K562 (cell line): ENCODE data around the gene YLPM1. TPM values are rescaled to one million over a fixed set of nuclear protein-coding genes. Genes with fewer than 3 reads are reported as not detected.

Experiments used
- BCOR ChIP-seq: fragments of 450-650 bp; IDR thresholded peaks from 2 replicates; pipeline ENCODE4 v1.6.1; 2016
- CXXC5 ChIP-seq: fragments of 250-450 bp; sonication (Bioruptor Pico); IDR thresholded peaks from 2 replicates; pipeline ENCODE4 v1.8.0; 2022; ENCODE audit warnings: inconsistent platforms, mild to moderate bottlenecking, moderate library complexity
- NELFE ChIP-seq: IDR thresholded peaks from 2 replicates; pipeline ENCODE4 v1.6.1; 2011; ENCODE audit warnings: mild to moderate bottlenecking; ENCODE audit not compliant: insufficient read depth, insufficient read length
- NEUROD1 ChIP-seq: fragments of 150-350 bp; IDR thresholded peaks from 2 replicates; pipeline ENCODE4 v1.6.1; 2014; ENCODE audit warnings: borderline replicate concordance, low read length, low read depth; ENCODE audit not compliant: partially characterized antibody
- PHB2 ChIP-seq: fragments of 450-650 bp; IDR thresholded peaks from 2 replicates; pipeline ENCODE4 v1.6.1; 2017; ENCODE audit warnings: low read depth
- PKNOX1 ChIP-seq: fragments of 450-650 bp; IDR thresholded peaks from 2 replicates; pipeline ENCODE4 v1.6.1; 2016
- PRDM10 ChIP-seq: fragments of 450-650 bp; IDR thresholded peaks from 2 replicates; pipeline ENCODE4 v1.6.1; 2018; ENCODE audit not compliant: partially characterized antibody
- ZNF740 ChIP-seq, 3 experiments: fragments of 200-800 bp in 1 of 3; sonication (Bioruptor generic) in 1 of 3; sonication (generic) in 1 of 3; formaldehyde crosslinking in 1 of 3; IDR thresholded peaks; 2 replicates each; pipeline versions ENCODE4 v1.6.1 to v1.8.0; 2016 to 2022; ENCODE audit warnings: mild to moderate bottlenecking in 2 of 3, missing compliant biosample characterization in 2 of 3, missing genetic modification characterization in 2 of 3, missing genetic modification reagents in 1 of 3
- polyA plus RNA-seq, 8 experiments: library from polyadenylated mRNA; depleted of rRNA in 4 of 8; stranded (reverse) in 5 of 8; unstranded in 3 of 8; fragments of >200 nt; fragmentation: Nextera tagmentation in 2 of 8; fragmentation: Illumina TruSeq in 1 of 8; extraction: Ambion mirVana in 2 of 8; extraction: Trizol in 1 of 8; gene quantifications; 2 replicates each; pipeline versions ENCODE4 v1.2.1 to v1.2.3, GENCODE V29; 2011 to 2014; ENCODE audit warnings: inconsistent platforms in 1 of 8, missing spikeins in 1 of 8
- total RNA-seq, 7 experiments: library from RNA; depleted of rRNA in 6 of 7; stranded (reverse); fragments of >200 nt in 6 of 7; fragmentation: Illumina TruSeq in 2 of 7; extraction: Trizol in 2 of 7; gene quantifications; 2 replicates each; pipeline versions ENCODE4 v1.2.1 to v1.2.3, GENCODE V29; 2011 to 2021; ENCODE audit warnings: low replicate concordance in 1 of 7
- TF ChIP-seq, protein P1 (sequence below), 2 experiments: fragments of 450-650 bp; formaldehyde crosslinking in 1 of 2; IDR thresholded peaks; 2 replicates each; pipeline versions ENCODE4 v1.4.0 to v1.6.1; 2014 to 2020; ENCODE audit warnings: mild to moderate bottlenecking in 2 of 2, borderline replicate concordance in 1 of 2, low read depth in 1 of 2
- TF ChIP-seq, protein P2 (sequence below): fragments of 450-650 bp; IDR thresholded peaks from 2 replicates; pipeline ENCODE4 v1.6.1; 2016; ENCODE audit warnings: missing biosample characterization, missing genetic modification characterization

Gene YLPM1
- total and polyA plus RNA-seq, 9 of the 15 experiments (the other 6 are each of a cell fraction or from before 2014, with no cell fraction given): 7.2 to 32.7 (median 14.6) TPM

DNA sequence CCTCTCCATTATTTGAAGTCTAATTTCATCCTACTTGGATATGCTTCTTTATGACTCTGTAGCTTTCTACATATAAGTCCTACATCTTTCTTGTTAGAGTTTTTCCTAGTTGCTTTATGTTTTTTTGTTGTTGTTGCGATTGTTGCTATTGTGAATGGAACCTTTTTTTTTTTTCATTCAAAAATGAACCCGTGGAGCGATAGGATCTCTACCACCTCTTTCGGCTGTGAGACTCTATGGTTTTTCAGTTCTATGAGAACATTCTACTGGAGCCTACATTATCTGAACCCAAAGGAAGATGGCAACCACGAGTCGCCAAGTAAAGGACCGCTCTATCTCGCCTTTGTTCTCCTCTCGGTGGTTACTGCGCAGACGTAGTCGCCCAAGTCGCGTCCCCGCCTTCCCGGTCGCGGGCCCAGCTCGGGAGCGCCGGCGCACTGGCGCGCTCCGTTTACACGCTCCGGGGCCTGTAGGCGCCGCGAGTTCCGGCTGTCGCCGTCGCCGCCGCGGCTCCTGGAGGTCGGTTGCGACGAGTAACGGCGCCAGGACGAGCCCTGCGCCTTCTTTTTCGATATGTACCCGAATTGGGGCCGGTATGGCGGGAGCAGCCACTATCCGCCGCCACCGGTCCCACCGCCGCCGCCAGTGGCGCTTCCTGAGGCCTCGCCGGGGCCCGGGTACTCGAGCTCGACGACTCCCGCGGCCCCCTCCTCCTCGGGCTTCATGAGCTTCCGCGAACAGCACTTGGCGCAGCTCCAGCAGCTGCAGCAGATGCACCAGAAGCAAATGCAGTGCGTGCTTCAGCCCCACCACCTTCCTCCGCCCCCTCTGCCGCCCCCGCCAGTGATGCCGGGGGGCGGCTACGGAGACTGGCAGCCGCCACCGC is at the start of gene YLPM1 (continued):
- TF ChIP-seq, protein P1, sequence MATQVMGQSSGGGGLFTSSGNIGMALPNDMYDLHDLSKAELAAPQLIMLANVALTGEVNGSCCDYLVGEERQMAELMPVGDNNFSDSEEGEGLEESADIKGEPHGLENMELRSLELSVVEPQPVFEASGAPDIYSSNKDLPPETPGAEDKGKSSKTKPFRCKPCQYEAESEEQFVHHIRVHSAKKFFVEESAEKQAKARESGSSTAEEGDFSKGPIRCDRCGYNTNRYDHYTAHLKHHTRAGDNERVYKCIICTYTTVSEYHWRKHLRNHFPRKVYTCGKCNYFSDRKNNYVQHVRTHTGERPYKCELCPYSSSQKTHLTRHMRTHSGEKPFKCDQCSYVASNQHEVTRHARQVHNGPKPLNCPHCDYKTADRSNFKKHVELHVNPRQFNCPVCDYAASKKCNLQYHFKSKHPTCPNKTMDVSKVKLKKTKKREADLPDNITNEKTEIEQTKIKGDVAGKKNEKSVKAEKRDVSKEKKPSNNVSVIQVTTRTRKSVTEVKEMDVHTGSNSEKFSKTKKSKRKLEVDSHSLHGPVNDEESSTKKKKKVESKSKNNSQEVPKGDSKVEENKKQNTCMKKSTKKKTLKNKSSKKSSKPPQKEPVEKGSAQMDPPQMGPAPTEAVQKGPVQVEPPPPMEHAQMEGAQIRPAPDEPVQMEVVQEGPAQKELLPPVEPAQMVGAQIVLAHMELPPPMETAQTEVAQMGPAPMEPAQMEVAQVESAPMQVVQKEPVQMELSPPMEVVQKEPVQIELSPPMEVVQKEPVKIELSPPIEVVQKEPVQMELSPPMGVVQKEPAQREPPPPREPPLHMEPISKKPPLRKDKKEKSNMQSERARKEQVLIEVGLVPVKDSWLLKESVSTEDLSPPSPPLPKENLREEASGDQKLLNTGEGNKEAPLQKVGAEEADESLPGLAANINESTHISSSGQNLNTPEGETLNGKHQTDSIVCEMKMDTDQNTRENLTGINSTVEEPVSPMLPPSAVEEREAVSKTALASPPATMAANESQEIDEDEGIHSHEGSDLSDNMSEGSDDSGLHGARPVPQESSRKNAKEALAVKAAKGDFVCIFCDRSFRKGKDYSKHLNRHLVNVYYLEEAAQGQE (IDR thresholded peaks at IDR 0.05; ENCODE audit: borderline replicate concordance): no peak
- TF ChIP-seq, protein P1 (CRISPR knock-in tag; IDR thresholded peaks at IDR 0.05; ENCODE audit: low read depth): 0 out of 2 replicates have a peak, but pooled peaks have one; percentile 44
- no peak for TF ChIP-seq NEUROD1
- no peak for TF ChIP-seq PKNOX1
- no peak for TF ChIP-seq ZNF740 (CRISPR knock-in tag; IDR thresholded peaks at IDR 0.05)
- no peak for TF ChIP-seq ZNF740 (tag; IDR thresholded peaks at IDR 0.05)
- TF ChIP-seq CXXC5 (CRISPR knock-in tag): peak; percentile 69
- no peak for TF ChIP-seq PRDM10
- no peak for TF ChIP-seq NELFE
- TF ChIP-seq, protein P2, sequence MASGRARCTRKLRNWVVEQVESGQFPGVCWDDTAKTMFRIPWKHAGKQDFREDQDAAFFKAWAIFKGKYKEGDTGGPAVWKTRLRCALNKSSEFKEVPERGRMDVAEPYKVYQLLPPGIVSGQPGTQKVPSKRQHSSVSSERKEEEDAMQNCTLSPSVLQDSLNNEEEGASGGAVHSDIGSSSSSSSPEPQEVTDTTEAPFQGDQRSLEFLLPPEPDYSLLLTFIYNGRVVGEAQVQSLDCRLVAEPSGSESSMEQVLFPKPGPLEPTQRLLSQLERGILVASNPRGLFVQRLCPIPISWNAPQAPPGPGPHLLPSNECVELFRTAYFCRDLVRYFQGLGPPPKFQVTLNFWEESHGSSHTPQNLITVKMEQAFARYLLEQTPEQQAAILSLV (tag): no peak
- TF ChIP-seq BCOR: no peak
- no peak for TF ChIP-seq PHB2
